Endothelial cell of coronary artery (primary cell): ENCODE results near the gene PLCXD1. TPM values are rescaled to one million over a fixed set of nuclear protein-coding genes. Genes with fewer than 3 reads are reported as not detected.

Experiments
- total RNA-seq: library from RNA; depleted of rRNA; stranded (reverse); fragments of >200 nt; gene quantifications from 2 replicates; pipeline ENCODE4 v1.2.3, GENCODE V29; 2014

Gene PLCXD1, protein sequence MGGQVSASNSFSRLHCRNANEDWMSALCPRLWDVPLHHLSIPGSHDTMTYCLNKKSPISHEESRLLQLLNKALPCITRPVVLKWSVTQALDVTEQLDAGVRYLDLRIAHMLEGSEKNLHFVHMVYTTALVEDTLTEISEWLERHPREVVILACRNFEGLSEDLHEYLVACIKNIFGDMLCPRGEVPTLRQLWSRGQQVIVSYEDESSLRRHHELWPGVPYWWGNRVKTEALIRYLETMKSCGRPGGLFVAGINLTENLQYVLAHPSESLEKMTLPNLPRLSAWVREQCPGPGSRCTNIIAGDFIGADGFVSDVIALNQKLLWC
- total RNA-seq, result 5.9 and 9.2 TPM in 2 replicates

DNA sequence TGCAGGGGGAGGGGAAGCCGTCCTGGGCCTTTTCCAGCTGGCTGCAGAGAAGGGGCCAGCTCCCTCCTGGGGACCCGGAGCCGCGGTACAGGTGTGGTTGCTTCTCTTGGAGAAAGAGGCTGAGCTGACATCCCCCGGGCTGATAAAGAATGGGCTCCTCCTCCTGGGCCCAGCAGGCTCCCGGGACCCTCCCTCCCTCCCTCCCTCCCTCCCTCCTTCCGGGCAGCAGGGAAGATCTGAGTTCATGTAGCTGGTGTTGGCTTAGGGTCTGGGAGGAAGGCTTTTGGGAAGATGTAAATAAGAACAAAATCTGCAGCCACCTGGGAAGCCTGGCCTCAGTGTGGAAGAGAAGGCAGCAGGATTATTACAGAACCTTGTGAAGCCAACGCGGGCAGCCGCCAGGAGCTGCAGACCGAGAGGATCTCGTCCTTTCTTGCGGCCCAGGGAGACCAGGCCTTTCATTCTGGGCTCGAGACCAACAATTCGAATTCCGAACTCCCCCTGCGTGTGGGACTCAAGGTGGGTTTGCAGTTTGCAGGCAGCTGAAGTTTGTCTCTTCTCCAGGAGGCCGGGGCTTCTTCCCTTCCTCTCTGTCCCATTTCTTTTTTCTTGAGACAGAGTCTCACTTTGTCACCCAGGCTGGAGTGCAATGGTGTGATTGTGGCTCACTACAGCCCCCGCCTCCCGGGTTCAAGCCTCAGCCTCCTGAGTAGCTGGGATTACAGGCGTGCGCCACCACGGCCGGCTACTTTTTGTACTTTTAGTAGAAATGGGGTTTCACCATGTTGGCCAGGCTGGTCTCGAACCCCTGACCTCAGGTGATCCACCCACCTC lies at the start of gene PLCXD1:
PLCXD1 (plus strand) TSS at position 216 of the 834 bp plus-strand sequence. CDS start 2,807 bp downstream, outside the sequence.

DNA sequence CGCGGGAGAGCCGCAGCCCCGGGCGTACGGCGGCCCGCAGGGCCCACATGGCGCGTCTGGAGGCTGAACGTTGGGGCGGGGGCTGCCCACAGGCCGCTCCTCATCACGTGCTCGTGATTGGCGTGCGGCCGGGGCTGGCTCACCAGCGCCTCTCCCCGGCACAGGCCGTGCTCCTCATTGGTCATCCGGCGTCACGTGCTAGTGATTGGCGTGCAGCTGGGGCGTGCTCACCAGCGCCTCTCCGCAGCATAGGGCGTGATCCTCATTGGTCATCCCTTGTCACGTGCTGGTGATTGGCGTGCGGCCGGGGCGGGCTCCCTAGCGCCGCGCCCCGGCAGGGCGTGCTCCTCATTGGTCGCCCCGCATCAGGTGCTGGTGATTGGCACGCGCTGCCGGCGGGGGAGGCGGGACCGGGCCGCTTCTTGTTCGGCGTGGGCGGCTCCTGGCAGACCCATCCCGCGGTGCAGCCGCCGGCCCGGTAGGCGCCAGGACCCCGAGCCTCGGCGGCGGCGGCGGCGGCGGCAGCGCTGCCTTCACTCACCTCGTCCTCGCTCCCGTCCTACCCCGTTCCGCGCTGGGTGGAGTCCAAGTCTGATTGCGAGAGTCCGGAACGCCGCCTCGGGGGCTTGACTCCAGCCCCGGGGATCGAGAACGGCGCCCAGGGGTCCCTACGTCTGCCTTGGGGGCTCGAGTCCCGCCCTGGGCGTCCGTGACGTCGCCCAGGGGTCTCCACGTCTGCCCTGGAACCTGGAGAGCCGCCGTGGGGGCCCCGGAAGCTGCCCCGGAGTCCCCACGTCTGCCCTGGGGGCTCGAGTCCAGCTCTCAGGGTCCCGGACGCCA lies 37.8 kb downstream of the PLCXD1 start, which contains the start of gene GTPBP6:
GTPBP6 (minus strand) TSS at position 58 of the 840 bp plus-strand sequence; CDS start at position 49, 9 bp downstream.

Other genes with a start within 250 kb of the PLCXD1 start
- 33.4 and 42.8 TPM in 2 replicates for gene GTPBP6, start 37.4 kb downstream of the PLCXD1 start, total RNA-seq
- 15.7 and 33.5 TPM in 2 replicates for gene PPP2R3B, start 105.5 kb downstream of the PLCXD1 start, total RNA-seq